Hypothalamus (tissue), 51 donors: ENCODE results near the gene GRIK3.

Experiments
- DNase-seq, 51 donors: peaks; one replicate each; lab custom pipeline; 2025; lab: John Stamatoyannopoulos, UW

The GRIK3 gene

GRCh38 chr1:36882536-36883285, 151.6 kb downstream of the GRIK3 start:
- no peak for DNase-seq

GRCh38 chr1:36881541-36881940, 152.8 kb downstream of the GRIK3 start:
- no peak for DNase-seq

GRCh38 chr1:36881068-36881405, 153.3 kb downstream of the GRIK3 start:
- DNase-seq: no peak

GRCh38 chr1:36880155-36881067, 153.9 kb downstream of the GRIK3 start:
- no peak for DNase-seq

GRCh38 chr1:36879613-36880012, 154.7 kb downstream of the GRIK3 start:
- DNase-seq: no peak

- DNase-seq: no peak
Measured at GRCh38 chr1:36876990-36877389, 157.3 kb downstream of the GRIK3 start.

GRCh38 chr1:36874271-36875060, 159.8 kb downstream of the GRIK3 start:
- DNase-seq: no peak

GRCh38 chr1:36872858-36873257, 161.5 kb downstream of the GRIK3 start:
- DNase-seq: no peak

- DNase-seq: no peak
Measured at GRCh38 chr1:36872126-36872754, 162.1 kb downstream of the GRIK3 start.

GRCh38 chr1:36871146-36871971, 163.0 kb downstream of the GRIK3 start:
- DNase-seq: peak in 11 of 51 donors; percentile 7 to 77 (median 15)

GRCh38 chr1:36869826-36870225, 164.5 kb downstream of the GRIK3 start:
- DNase-seq: no peak

- no peak for DNase-seq
Measured at GRCh38 chr1:36869054-36869453, 165.3 kb downstream of the GRIK3 start.

GRCh38 chr1:36867575-36867974, 166.7 kb downstream of the GRIK3 start:
- DNase-seq: no peak

- no peak for DNase-seq
Measured at GRCh38 chr1:36866169-36866814, 168.0 kb downstream of the GRIK3 start.

- no peak for DNase-seq
Measured at GRCh38 chr1:36865602-36865900, 168.8 kb downstream of the GRIK3 start.

GRCh38 chr1:36864823-36865601, 169.3 kb downstream of the GRIK3 start:
- DNase-seq: peak in 2 of 51 donors; percentile 28 to 39

GRCh38 chr1:36864182-36864822, 170.0 kb downstream of the GRIK3 start:
- peak in 8 of 51 donors; percentile 5 to 65 (median 22) for DNase-seq

- no peak for DNase-seq
Measured at GRCh38 chr1:36863500-36863899, 170.8 kb downstream of the GRIK3 start.
